Retinal pigment epithelial cell (primary cell): ENCODE data around the gene SLC22A7.

Source experiments
- DNase-seq: peaks from one replicate; pipeline ENCODE4 v3.0.0-alpha.2; 2010; ENCODE audit warnings: low read depth
- H3K4me3 ChIP-seq: 2 replicates; pipeline ENCODE4 v1.5.1; 2011; ENCODE audit warnings: mild to moderate bottlenecking, low read length, control low read depth, moderate library complexity
- TF ChIP-seq, protein P1 (sequence below): conservative IDR thresholded peaks from 2 replicates; pipeline ENCODE4 v1.5.1; 2011; ENCODE audit warnings: low read depth, low read length, control low read depth, inconsistent platforms

Gene SLC22A7

GRCh38 chr6:43255408-43256054 lies 42.5 kb upstream of the SLC22A7 start:
- H3K4me3 ChIP-seq, result no peak overlapping the region
- no peak for DNase-seq
- TF ChIP-seq, protein P1, sequence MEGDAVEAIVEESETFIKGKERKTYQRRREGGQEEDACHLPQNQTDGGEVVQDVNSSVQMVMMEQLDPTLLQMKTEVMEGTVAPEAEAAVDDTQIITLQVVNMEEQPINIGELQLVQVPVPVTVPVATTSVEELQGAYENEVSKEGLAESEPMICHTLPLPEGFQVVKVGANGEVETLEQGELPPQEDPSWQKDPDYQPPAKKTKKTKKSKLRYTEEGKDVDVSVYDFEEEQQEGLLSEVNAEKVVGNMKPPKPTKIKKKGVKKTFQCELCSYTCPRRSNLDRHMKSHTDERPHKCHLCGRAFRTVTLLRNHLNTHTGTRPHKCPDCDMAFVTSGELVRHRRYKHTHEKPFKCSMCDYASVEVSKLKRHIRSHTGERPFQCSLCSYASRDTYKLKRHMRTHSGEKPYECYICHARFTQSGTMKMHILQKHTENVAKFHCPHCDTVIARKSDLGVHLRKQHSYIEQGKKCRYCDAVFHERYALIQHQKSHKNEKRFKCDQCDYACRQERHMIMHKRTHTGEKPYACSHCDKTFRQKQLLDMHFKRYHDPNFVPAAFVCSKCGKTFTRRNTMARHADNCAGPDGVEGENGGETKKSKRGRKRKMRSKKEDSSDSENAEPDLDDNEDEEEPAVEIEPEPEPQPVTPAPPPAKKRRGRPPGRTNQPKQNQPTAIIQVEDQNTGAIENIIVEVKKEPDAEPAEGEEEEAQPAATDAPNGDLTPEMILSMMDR, result no peak

DNA sequence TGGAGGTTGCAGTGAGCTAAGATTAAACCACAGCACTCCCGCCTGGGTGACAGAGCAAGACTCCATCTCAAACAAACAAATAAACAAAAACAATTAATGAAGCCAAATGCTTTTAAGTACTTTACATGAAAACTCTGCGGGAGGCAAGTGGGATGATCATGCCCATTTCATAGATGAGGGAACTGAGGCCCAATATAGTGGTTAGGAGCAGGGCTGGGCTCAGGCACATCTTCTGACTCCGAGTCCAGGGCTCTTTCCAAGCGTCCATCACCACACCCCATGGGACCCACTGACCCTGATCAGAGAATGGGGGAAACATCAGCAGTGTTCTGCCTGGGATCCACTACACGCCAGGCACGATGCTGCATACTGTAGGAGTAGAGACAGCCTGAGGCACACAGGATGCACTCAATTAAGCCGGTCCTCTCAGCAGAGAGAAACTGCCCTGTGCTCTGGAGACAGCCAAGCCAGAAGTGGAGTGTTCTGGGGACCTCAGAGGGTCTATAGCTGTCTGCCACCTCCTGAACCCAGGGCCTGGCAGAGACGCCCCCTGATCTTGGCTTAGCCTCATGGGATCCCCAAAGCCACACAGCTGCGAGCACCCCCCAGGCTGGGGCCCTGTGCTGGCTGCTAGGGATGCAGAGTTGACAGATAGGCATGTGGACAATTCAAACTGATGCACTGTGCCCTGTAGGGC lies 41.2 kb upstream of the SLC22A7 start:
- DNase-seq, result no peak
- H3K4me3 ChIP-seq, result no peak overlapping the region
- TF ChIP-seq, protein P1, result no peak

DNA sequence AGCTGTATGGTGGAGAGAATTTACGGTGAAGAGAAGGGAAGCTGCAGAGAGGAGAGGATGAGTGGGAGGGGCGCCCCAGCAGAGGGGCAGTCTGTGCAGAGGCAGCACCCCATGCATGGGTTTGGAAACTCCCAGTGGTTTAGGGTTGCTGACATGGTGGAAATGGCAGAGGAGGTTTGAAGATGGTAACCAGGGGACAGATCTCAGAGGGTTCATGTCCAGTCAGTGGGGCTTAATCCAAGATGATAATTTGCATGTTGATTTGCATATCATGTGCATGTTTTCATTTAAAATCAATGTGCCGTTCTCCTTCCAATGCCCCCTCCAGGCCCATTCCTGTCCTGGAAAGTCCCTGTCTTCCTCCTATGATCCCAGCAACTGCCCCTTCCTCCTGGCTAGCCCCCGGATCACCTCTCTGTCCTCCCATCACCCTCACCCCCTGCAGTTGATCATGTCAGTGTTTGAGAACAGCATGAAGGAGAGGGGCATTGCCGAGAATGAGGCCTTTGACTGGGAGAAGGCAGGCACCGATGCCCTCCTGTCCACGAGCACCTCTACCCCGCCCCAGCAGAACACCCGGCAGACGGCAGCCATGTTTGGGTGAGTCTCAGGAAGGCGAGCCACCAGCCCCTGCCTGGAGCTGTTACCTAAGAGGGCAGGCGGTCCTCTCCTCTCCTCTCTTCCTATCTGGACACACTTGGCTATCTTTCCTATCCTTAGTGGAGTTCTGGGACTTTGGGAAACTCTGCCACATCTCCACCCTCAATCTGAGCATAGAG lies 40.5 kb upstream of the SLC22A7 start:
- no peak overlapping the region for H3K4me3 ChIP-seq
- DNase-seq, result no peak
- TF ChIP-seq, protein P1, result no peak

GRCh38 chr6:43258180-43258579 lies 39.9 kb upstream of the SLC22A7 start:
- no peak for DNase-seq
- no peak overlapping the region for H3K4me3 ChIP-seq
- TF ChIP-seq, protein P1, result no peak

DNA sequence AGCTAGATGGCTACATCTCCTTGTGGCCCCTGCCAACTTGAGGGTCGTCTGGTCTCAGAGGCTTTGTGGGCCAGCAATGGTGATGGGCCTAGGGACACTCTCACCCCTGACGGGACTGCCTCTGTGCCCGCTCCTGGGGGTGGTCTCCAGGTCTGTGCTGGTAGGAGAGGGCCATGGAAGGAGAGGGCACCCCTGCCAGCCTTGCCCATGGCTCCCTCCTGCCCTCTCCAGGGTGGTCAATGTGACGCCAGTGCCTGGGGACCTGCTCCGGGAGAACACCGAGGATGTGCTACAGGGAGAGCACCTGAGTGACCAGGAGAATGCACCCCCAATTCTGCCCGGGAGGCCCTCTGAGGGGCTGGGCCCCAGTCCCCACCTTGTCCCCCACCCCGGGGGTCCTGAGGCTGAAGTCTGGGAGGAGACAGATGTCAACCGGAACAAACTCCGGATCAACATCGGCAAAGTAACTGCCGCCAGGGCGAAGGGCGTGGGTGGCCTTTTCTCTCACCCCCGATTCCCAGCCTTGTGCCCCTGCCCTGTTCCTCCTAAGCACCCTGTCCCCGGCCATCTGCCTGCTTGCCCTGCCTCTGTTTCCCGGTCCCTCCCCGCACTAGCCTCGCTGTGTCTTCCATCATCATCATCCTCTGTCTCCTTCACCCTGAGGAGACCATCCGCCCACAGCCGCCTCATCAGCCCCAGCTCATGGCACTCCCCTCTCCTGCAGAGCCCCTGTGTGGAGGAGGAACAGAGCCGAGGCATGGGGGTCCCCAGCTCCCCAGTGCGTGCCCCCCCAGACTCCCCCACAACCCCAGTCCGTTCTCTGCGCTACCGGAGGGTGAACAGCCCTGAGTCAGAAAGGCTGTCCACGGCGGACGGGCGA lies 39.0 kb upstream of the SLC22A7 start:
- H3K4me3 ChIP-seq, result no peak overlapping the region
- DNase-seq, result no peak
- TF ChIP-seq, protein P1, result no peak

DNA sequence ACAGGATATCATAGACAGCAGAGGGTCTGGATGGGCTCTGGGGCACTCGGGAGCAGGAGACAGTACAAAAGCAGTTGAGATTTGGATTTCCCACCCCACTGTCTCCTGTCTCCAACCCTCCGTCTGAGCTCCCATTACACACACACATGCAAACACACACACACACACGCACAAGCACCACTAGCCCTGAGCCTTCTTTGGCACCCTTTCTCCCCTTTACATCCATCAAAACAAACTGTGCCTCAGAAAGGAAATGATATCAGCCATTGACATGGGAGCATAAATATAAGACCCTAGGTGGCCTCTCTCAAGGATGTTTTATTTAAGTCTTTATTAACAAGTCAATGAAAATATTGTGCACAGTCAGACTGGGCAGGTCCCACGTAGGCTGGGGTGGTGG lies 37.3 kb upstream of the SLC22A7 start:
- H3K4me3 ChIP-seq, result no peak overlapping the region
- TF ChIP-seq, protein P1, result no peak

More for the DNA sequence above, 37.3 kb upstream of the SLC22A7 start:
- no peak for DNase-seq
